Measurements from ENCODE around the gene WDR6.

Gene WDR6

DNA sequence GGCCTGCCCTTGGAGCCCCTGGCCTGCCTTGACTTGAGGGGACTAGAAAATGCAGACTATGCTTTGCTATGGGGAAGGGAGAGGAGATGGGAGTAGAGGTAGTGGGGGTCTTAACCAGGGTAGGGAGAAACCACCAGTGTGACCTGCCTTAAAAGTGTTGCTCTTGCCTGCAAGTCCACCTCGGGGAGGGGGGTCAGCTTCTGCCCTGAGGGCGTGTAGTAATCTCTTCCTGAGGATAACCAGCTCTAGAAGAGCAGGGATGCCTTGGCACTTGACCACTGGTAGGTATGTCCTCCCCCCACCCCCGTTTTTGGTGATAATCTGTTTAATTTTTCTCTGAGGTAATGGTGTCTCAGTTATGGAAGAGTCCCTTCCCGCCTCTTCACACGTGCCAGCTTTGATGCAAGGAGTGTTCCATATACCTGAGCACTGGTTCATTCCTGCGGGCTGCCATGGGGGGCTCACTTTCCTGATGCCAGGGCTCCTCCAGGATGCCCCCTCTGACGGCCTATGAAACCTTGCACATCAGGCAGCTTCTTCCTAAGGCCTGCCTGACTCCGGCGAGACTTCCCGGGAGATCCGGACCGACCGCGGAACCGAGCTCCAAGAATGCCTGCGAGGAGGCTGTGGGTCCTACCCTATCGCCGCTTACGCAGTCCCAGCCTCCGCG lies 17.9 kb upstream of the WDR6 start:
- H3K27ac ChIP-seq, result peak overlapping the region; percentile 71
- no peaks in the 10 kb centered on the region for H3K27me3 ChIP-seq (ENCODE audit: insufficient read depth, low read depth)
- peak overlapping the region; percentile 82 for H3K4me2 ChIP-seq
- peak overlapping the region; percentile 71; the same call in 1 of the 2 replicates for H3K9ac ChIP-seq
- peak overlapping the region; percentile 73; the same call in 1 of the 2 replicates for H2AFZ ChIP-seq (ENCODE audit: low read depth)
- TF ChIP-seq CTCF (conservative IDR thresholded peaks at IDR 0.05; ENCODE audit: low read depth, low read length), result no peak
- peak overlapping the region; percentile 43 for H3K4me3 ChIP-seq (IDR thresholded peaks at IDR 0.05; ENCODE audit: insufficient read depth, low read depth, low read length)
- H3K36me3 ChIP-seq (ENCODE audit: insufficient read depth), result no peaks in the 10 kb centered on the region
- H3K4me1 ChIP-seq (ENCODE audit: low read depth, poor library complexity, severe bottlenecking), result peaks cover 16% of the 10 kb centered on the region
- H4K20me1 ChIP-seq (ENCODE audit: insufficient read depth), result no peaks in the 10 kb centered on the region
- peaks cover 11% of the 10 kb centered on the region; the same call in 1 of the 2 replicates for H3K79me2 ChIP-seq (ENCODE audit: insufficient read depth, low read depth)

DNA sequence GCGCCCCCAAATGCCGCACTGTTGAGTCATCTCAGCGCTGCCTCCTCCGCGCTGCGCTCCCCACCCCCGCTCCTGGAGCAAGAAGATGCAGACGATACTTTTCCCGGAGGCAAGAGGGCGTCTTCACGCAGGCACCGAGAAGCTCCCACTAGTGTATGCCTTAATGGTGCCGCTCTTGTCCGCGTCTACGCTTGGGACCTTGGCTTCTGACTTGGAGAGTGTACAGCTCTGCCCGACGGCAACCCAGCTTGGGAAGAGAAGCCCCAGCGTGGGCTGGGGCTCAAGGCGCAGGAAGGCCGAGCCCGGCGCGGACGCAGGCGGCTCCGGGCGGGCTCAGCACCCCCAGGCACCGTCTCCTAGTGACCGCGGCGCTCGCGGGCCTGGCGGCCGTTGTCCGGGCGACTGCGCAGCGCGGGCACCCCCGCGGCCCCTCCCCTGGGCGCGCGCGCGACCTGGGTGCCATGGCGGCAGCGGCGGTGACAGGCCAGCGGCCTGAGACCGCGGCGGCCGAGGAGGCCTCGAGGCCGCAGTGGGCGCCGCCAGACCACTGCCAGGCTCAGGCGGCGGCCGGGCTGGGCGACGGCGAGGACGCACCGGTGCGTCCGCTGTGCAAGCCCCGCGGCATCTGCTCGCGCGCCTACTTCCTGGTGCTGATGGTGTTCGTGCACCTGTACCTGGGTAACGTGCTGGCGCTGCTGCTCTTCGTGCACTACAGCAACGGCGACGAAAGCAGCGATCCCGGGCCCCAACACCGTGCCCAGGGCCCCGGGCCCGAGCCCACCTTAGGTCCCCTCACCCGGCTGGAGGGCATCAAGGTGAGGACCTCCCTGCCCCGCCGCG lies 17.2 kb upstream of the WDR6 start, which contains the start of gene P4HTM:
P4HTM (plus strand) TSS at position 446 of the 840 bp plus-strand sequence; CDS start at position 462, 16 bp downstream.
- H3K79me2 ChIP-seq (ENCODE audit: insufficient read depth, low read depth), result peaks cover 11% of the 10 kb centered on the region; the same call in 1 of the 2 replicates
- peak within 1 kb of the TSS; percentile 73 for H2AFZ ChIP-seq (ENCODE audit: low read depth)
- H4K20me1 ChIP-seq (ENCODE audit: insufficient read depth), result no peaks in the 10 kb centered on the region
- peak within 1 kb of the TSS; percentile 82 for H3K4me2 ChIP-seq
- peak within 1 kb of the TSS; percentile 43 for H3K4me3 ChIP-seq (IDR thresholded peaks at IDR 0.05; ENCODE audit: insufficient read depth, low read depth, low read length)
- H3K36me3 ChIP-seq (ENCODE audit: insufficient read depth), result no peaks in the 10 kb centered on the region
- H3K4me1 ChIP-seq (ENCODE audit: low read depth, poor library complexity, severe bottlenecking), result peaks cover 16% of the 10 kb centered on the region
- H3K27ac ChIP-seq, result peak within 1 kb of the TSS; percentile 71
- H3K9ac ChIP-seq, result peak within 1 kb of the TSS; percentile 71; the same call in 1 of the 2 replicates
- TF ChIP-seq CTCF (conservative IDR thresholded peaks at IDR 0.05; ENCODE audit: low read depth, low read length), result 0 out of 2 replicates have a peak, but pooled peaks have one; percentile 12
- H3K27me3 ChIP-seq (ENCODE audit: insufficient read depth, low read depth), result no peaks in the 10 kb centered on the region

DNA sequence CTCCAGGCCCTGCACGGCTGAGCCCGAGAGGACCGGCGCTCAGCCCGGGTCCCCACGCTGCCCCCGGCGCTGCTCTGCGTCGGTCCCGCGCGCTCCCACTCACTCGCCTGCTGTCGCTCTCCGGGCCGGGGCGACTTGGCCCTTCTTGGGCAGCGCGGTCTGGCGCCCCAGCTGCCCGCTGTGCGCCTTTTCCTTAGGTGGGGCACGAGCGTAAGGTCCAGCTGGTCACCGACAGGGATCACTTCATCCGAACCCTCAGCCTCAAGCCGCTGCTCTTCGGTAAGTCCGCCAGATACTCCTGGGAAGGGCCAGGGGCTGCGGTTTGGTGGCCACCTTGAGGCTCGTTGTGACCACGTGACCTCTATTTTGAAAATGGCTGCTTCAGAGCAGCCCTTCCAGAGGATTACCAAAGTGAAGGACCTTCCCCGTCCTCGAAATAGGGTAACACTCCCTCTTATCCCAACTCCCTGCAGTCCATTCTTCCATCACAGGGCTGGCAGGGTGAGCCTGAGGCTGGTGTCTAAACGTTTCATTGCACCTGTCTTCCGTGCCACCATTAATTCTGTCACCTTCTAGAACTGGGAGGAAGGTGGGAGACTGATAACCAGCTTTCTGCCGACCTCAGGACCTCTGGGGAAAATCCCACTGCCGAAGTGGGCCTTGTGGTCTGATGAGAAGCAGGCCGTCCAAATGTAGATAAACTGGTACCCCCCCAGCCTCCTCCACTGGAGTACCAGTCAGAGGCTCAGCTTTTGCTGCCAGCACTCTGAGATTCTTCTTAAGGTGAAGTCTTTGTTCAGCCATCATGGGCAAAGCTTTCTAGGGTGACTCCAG lies 16.3 kb upstream of the WDR6 start:
- TF ChIP-seq CTCF (conservative IDR thresholded peaks at IDR 0.05; ENCODE audit: low read depth, low read length), result no peak
- H3K27me3 ChIP-seq (ENCODE audit: insufficient read depth, low read depth), result no peaks in the 10 kb centered on the region
- H3K4me1 ChIP-seq (ENCODE audit: low read depth, poor library complexity, severe bottlenecking), result peaks cover 16% of the 10 kb centered on the region
- no peaks in the 10 kb centered on the region for H3K36me3 ChIP-seq (ENCODE audit: insufficient read depth)
- H3K79me2 ChIP-seq (ENCODE audit: insufficient read depth, low read depth), result peaks cover 11% of the 10 kb centered on the region; the same call in 1 of the 2 replicates
- H4K20me1 ChIP-seq (ENCODE audit: insufficient read depth), result no peaks in the 10 kb centered on the region
- no peak overlapping the region for H3K4me3 ChIP-seq (IDR thresholded peaks at IDR 0.05; ENCODE audit: insufficient read depth, low read depth, low read length)
- peak overlapping the region; percentile 74 for H3K4me2 ChIP-seq
- H2AFZ ChIP-seq (ENCODE audit: low read depth), result peak overlapping the region; percentile 53
- H3K27ac ChIP-seq, result peak overlapping the region; percentile 71
- H3K9ac ChIP-seq, result peak overlapping the region; percentile 71; the same call in 1 of the 2 replicates
